IPS DF 6.9 (cell line): Measurements from ENCODE around the gene ASPSCR1.
A peak's percentile ranks its signal among the peaks of the same experiment; 100 is the strongest.
"Not testable (repeated sequence)": the region's sequence is repeated elsewhere in the genome, so short reads cannot be mapped to it uniquely, and the experiment has no call there.

Experiments
- DNase-seq: peaks from one replicate; pipeline ENCODE4 v3.0.0-alpha.2; 2013; ENCODE audit warnings: low read depth, low spot score
- H3K27ac ChIP-seq: one replicate; pipeline ENCODE4 v1.5.1; 2013; ENCODE audit warnings: low read length, control low read depth
- H3K27me3 ChIP-seq: 2 replicates; pipeline ENCODE4 v1.6.1; 2013; ENCODE audit warnings: mild to moderate bottlenecking, low read length; ENCODE audit not compliant: control insufficient read depth, insufficient read depth
- H3K36me3 ChIP-seq: 2 replicates; pipeline ENCODE4 v1.6.1; 2013; ENCODE audit warnings: low read length; ENCODE audit not compliant: control insufficient read depth, insufficient read depth
- H3K4me1 ChIP-seq: 2 replicates; pipeline ENCODE4 v1.6.1; 2013; ENCODE audit warnings: low read length; ENCODE audit not compliant: control insufficient read depth, insufficient read depth
- H3K4me3 ChIP-seq: 2 replicates; pipeline ENCODE4 v1.5.1; 2013; ENCODE audit warnings: mild to moderate bottlenecking, low read length
- H3K9me3 ChIP-seq: 2 replicates; pipeline ENCODE4 v1.6.1; 2013; ENCODE audit warnings: low read length, inconsistent platforms; ENCODE audit not compliant: control insufficient read depth, insufficient read depth
- WGBS: extraction: QIAGEN DNeasy Blood & Tissue Kit; methylation state at CpG from one replicate; pipeline ENCODE4 v1.1.7; 2013; ENCODE audit warnings: mixed read lengths, missing lambda C conversion rate; ENCODE audit not compliant: insufficient read length, insufficient coverage; 5-methylcytosine and 5-hydroxymethylcytosine counted together

The ASPSCR1 gene

GRCh38 chr17:81973432-81973831 lies 4.0 kb upstream of the ASPSCR1 start:
- no peak for DNase-seq
- H3K27me3 ChIP-seq: no peaks in the 10 kb centered on the region; the same call in 1 of the 2 replicates
- no peaks in the 10 kb centered on the region for H3K4me1 ChIP-seq
- H3K4me3 ChIP-seq: no peak overlapping the region
- H3K36me3 ChIP-seq: no peaks in the 10 kb centered on the region
- H3K9me3 ChIP-seq: no peaks in the 10 kb centered on the region
- no peak overlapping the region for H3K27ac ChIP-seq

DNA sequence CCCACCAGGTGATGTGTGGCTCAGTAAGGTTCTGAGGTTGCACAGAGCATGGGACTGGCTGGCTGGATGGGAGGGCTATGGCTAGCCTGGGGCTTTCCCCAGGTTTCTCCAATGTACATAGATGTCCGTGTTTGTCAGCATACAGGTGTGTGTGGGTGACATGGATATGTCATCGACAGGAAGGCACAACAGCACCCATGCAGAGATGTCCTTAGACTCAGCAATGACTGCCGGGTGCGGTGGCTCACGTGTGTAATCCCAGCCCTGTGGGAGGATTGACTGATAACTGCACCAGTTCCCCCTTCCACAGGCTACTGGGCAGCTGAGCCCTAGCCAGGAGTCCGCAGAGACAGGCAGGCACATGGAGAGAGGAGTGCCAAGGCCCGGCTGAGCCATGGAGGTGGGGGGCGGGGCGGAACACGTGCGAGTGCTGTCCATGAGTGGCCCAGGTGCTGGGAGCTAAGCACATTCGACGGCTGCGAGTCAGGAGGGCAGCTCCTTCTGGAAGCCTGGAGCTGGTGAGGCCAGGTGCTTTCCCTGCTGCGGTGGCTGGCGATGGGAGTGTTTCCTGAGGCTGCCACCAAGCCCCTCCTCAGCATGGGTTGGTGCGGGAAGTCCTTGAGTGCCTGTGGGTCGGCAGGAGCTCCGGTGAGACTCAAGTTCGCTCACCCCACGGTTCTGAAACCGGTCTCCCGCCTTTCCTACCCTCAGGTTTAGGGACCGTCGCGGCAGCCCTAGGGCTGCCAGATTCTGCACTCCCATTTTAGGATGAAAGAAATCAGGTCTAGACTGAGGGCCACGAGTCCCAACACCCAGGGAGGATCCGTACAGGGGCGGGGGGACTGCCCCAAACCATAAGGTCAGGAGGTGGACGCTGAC lies 858 bp upstream of the ASPSCR1 start:
- H3K27ac ChIP-seq: no peak overlapping the region
- no peaks in the 10 kb centered on the region for H3K4me1 ChIP-seq
- WGBS: no CpG with 5 or more reads among the region's 30 CpGs
- 0 out of 2 replicates have a peak, but pooled peaks cover 2% of the 10 kb centered on the region for H3K36me3 ChIP-seq
- no peaks in the 10 kb centered on the region for H3K9me3 ChIP-seq
- DNase-seq: no peak
- no peaks in the 10 kb centered on the region; the same call in 1 of the 2 replicates for H3K27me3 ChIP-seq
- H3K4me3 ChIP-seq: peak overlapping the region; percentile 77; the same call in 1 of the 2 replicates

GRCh38 chr17:81978524-81979298 lies 1.3 kb downstream of the ASPSCR1 start:
- 0 out of 2 replicates have a peak overlapping the region, but pooled peaks have one; percentile 18 for H3K4me3 ChIP-seq
- H3K9me3 ChIP-seq: no peaks in the 10 kb centered on the region
- H3K36me3 ChIP-seq: peaks cover 6% of the 10 kb centered on the region; the same call in 1 of the 2 replicates
- no CpG with 5 or more reads among the region's 27 CpGs for WGBS
- no peak overlapping the region for H3K27ac ChIP-seq
- H3K4me1 ChIP-seq: no peaks in the 10 kb centered on the region
- H3K27me3 ChIP-seq: no peaks in the 10 kb centered on the region; the same call in 1 of the 2 replicates
- DNase-seq: no peak

- Histone ChIP-seq H3K36me3 (peaks cover 16% of the 10 kb centered on the region), H3K4me1 (no peaks in the 10 kb centered on the region), H3K4me3 (no peak overlapping the region), H3K27me3 (no peaks in the 10 kb centered on the region; the same call in 1 of the 2 replicates), H3K27ac (no peak overlapping the region), H3K9me3 (no peaks in the 10 kb centered on the region)
- DNase-seq: no peak
- WGBS: no CpG with 5 or more reads among the region's 4 CpGs
Observed at GRCh38 chr17:81980122-81980521, 2.7 kb downstream of the ASPSCR1 start.

GRCh38 chr17:81980707-81981343 lies 3.4 kb downstream of the ASPSCR1 start:
- no peak overlapping the region for H3K4me3 ChIP-seq
- H3K4me1 ChIP-seq: no peaks in the 10 kb centered on the region
- H3K27ac ChIP-seq: no peak overlapping the region
- peaks cover 21% of the 10 kb centered on the region for H3K36me3 ChIP-seq
- no peaks in the 10 kb centered on the region for H3K9me3 ChIP-seq
- DNase-seq: no peak
- no peaks in the 10 kb centered on the region; the same call in 1 of the 2 replicates for H3K27me3 ChIP-seq
- no CpG with 5 or more reads among the region's 9 CpGs for WGBS

GRCh38 chr17:81981511-81981910 lies 4.1 kb downstream of the ASPSCR1 start:
- not testable (repeated sequence) for H3K4me3 ChIP-seq, H3K4me1 ChIP-seq, DNase-seq, H3K9me3 ChIP-seq, H3K27me3 ChIP-seq, H3K27ac ChIP-seq
- peaks cover 21% of the 10 kb centered on the region for H3K36me3 ChIP-seq
- WGBS: no CpG with 5 or more reads among the region's 12 CpGs

DNA sequence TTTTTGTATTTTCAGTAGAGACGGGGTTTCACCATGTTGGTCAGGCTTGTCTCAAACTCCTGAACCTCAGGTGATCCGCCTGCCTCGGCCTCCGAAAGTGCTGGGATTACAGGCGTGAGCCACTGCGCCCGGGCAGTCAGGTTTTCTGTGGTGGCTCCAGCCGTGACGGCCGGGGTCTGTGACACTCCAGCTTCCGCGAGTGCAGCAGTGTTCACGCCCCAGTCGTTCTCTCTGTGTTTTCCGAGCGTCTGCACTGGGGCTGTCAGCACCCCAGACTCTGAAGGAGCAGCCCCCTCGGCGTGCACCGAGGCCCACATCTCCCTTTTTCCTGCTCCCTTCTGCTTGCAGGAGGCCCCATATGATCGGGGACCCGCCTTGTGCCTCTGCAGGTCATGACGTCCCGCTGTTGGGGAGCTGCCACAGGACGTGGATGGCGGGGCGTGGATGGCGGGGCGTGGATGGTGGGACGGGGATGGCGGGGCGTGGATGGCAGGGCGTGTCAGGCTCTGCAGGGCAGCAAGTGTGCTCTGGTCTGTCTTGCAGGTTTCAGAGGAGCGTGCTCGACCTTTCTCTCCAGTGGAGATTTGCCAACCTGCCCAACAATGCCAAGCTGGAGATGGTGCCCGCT lies 5.7 kb downstream of the ASPSCR1 start:
- peaks cover 24% of the 10 kb centered on the region for H3K36me3 ChIP-seq

GRCh38 chr17:81983639-81984373 lies 6.4 kb downstream of the ASPSCR1 start:
- Histone ChIP-seq H3K4me3 (no peak overlapping the region; the same call in 1 of the 2 replicates), H3K27me3 (no peaks in the 10 kb centered on the region), H3K9me3 (no peaks in the 10 kb centered on the region), H3K36me3 (peaks cover 24% of the 10 kb centered on the region), H3K27ac (no peak overlapping the region), H3K4me1 (no peaks in the 10 kb centered on the region)
- no peak for DNase-seq
- no CpG with 5 or more reads among the region's 26 CpGs for WGBS

More for the DNA sequence above, 5.7 kb downstream of the ASPSCR1 start:
- H3K9me3 ChIP-seq: no peaks in the 10 kb centered on the region
- no peaks in the 10 kb centered on the region for H3K27me3 ChIP-seq
- H3K27ac ChIP-seq: no peak overlapping the region
- H3K4me3 ChIP-seq: no peak overlapping the region; the same call in 1 of the 2 replicates
- H3K4me1 ChIP-seq: no peaks in the 10 kb centered on the region
- no peak for DNase-seq
- no CpG with 5 or more reads among the region's 35 CpGs for WGBS

DNA sequence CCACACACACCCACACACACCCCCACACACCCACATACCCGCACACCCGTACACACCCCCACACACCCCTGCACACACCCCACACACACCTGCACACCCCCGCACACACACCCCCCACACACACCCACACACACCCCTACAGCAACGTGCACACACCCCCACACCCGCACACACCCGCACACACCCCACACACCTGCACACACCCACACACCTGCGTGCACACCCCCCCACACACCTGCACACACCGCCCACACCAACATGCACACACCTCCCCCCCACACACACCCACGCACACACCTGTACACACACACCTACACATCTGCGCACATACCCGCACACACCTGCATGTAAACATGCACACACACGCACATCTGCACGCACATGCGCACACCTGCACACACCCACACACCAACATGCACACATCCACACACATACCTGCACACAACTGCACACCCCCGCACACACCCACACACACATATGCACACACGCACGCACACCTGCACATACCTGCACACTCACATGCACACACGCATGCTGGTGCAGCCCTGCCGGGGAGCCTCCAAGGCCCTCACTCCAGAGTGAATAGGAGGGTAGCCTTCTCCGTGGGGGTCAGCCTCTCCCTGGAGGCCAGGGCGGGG lies 7.5 kb downstream of the ASPSCR1 start:
- H3K4me3 ChIP-seq: no peak overlapping the region
- WGBS: 100% methylated on average over 11 of the region's 21 CpGs

More for the DNA sequence above, 7.5 kb downstream of the ASPSCR1 start:
- Histone ChIP-seq H3K4me1 (no peaks in the 10 kb centered on the region), H3K27me3 (no peaks in the 10 kb centered on the region), H3K36me3 (peaks cover 26% of the 10 kb centered on the region), H3K9me3 (no peaks in the 10 kb centered on the region), H3K27ac (no peak overlapping the region)
- no peak for DNase-seq
